T-helper 1 cell treated with Interleukin-12 subunit alpha and Interleukin-12 subunit beta and Interleukin-4 antibody, amounts not matched to agents 30 ng/mL and 1 ng/mL, for 36 hours (primary cell): ENCODE data around the gene ANP32E. TPM values are rescaled to one million over a fixed set of nuclear protein-coding genes. Genes with fewer than 3 reads are reported as not detected.

Experiments
- intact Hi-C: fragments of 100-400 bp; cut with micrococcal nuclease; formaldehyde crosslinking; loops from one replicate; pipeline ENCODE4 v1.15.1; 2024
- total RNA-seq: library from RNA; stranded (reverse); gene quantifications from 2 replicates; pipeline ENCODE4 v1.2.3, GENCODE V29; 2022

Gene ANP32E
- total RNA-seq, 1 donor from 2014 or later, result 160 TPM

DNA sequence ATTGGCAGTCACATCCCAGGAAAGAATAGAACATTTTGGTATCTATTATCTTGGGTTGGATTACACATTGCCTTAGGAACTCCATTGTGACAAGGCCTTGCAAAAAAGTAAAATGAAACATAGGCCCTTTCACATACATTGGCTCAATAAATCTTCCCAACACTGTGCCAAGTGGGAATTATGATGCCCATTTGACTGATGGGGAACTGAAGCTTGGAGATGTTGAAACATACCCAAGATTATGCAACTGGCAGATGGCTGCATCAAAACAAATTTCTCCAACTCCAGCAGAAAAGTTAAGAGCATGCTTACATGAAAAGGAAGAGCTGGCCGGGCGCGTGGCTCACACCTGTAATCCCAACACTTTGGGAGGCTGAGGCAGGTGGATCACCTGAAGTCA lies 59.3 kb downstream of the ANP32E start:
- intact Hi-C loops, result no loop called here

DNA sequence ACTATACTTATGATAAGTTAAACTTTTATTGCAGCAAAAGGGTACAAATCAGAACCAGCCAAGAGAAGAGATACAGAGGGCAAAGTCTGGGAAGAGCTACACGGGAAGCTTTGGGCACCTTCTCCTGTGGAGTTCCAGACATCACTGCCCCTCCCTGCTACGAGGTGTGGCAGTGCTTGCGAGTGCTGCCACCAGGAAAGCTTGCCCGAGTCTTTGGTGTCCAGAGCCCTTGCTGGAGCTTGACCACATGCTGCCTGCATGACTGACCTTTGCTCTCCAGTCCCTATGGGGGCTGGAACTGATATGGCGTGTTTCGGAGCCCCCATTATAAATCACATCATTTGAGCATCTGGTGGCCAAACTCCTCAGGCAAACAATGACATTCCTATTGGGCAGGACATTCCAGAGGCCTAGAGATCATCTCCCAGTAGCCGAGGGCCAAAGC lies 62.7 kb downstream of the ANP32E start:
- intact Hi-C loops, result no loop called here

GRCh38 chr1:150171801-150172200 lies 64.1 kb downstream of the ANP32E start:
- intact Hi-C loops, result no loop called here

- intact Hi-C loops, result loop anchor here (5.0 kb wide), 1 partner anchor 272 kb away; the partner anchor contains the start of gene BOLA1
Measured at GRCh38 chr1:150168960-150169601, 66.8 kb downstream of the ANP32E start.

Other genes starting within 250 kb of the ANP32E start
- gene OTUD7B, start 225.4 kb downstream of the ANP32E start, total RNA-seq, result 14.7 and 16.5 TPM in 2 replicates
- gene VPS45, start 168.3 kb downstream of the ANP32E start, total RNA-seq, result 31.3 and 33.8 TPM in 2 replicates
- gene PLEKHO1, start 86.2 kb downstream of the ANP32E start, total RNA-seq, result 58.7 and 60.5 TPM in 2 replicates
- not detected in 2 replicates for gene CA14, start 21.7 kb upstream of the ANP32E start, total RNA-seq
- 146 TPM in 2 replicates for gene APH1A, start 32.9 kb upstream of the ANP32E start, total RNA-seq
- 1.2 and 2.8 TPM in 2 replicates for gene C1orf54, start 36.7 kb upstream of the ANP32E start, total RNA-seq
- 1.1 and 1.5 TPM in 2 replicates for gene CIART, start 46.4 kb upstream of the ANP32E start, total RNA-seq
- gene MRPS21, start 57.7 kb upstream of the ANP32E start, total RNA-seq, result 64.5 and 66.6 TPM in 2 replicates
- gene PRPF3, start 85.4 kb upstream of the ANP32E start, total RNA-seq, result 93.9 and 99.3 TPM in 2 replicates
- 30.3 and 31.1 TPM in 2 replicates for gene RPRD2, start 128.0 kb upstream of the ANP32E start, total RNA-seq